Transverse colon (tissue), 4 donors: Measurements from ENCODE around the gene AVPI1.

ENCODE experiments used
- EP300 ChIP-seq: sonication (generic); formaldehyde crosslinking; IDR thresholded peaks from one replicate; pipeline ENCODE4 v1.6.1; 2017; ENCODE audit warnings: antibody characterized with exemption, low read depth
- POLR2A ChIP-seq: fragments of 450-650 bp; IDR thresholded peaks from one replicate; pipeline ENCODE4 v1.6.1; 2016; ENCODE audit warnings: antibody characterized with exemption, mild to moderate bottlenecking, moderate library complexity
- POLR2AphosphoS5 ChIP-seq, 3 donors: sonication (generic); formaldehyde crosslinking; IDR thresholded peaks; one replicate each; pipeline ENCODE4 v1.6.1; 2016; ENCODE audit warnings: antibody characterized with exemption in 3 of 3
- TF ChIP-seq, protein P1 (sequence below), 5 experiments: fragments of 200-600 bp in 3 of 5; fragments of 450-650 bp in 2 of 5; sonication (generic) in 3 of 5; IDR thresholded peaks; 1 replicate in 2 of 5; 2 replicates in 3 of 5; pipeline ENCODE4 v1.5.1; 2016 to 2017; ENCODE audit warnings: antibody characterized with exemption in 5 of 5, inconsistent platforms in 3 of 5, mild to moderate bottlenecking in 2 of 5, moderate library complexity in 1 of 5

DNA sequence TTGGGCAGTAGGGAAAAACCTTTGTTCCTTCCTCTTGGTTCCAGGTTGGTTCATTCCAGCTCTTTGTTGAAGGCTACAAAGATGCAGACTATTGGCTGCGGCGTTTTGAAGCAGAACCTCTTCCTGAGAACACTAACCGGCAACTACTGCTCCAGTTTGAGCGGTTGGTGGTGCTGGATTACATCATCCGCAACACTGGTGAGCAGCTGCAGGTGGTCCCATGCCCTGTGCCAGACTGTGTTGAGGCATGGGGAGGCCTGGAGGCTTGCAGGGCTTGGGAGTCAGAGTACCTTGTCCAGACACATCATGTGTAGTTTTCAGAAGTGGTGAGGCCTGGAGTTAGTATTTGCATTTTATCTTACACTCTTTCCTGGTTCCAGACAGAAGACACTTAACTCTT is 30.3 kb downstream of the AVPI1 start:
- TF ChIP-seq EP300, result no peak
- TF ChIP-seq, protein P1, sequence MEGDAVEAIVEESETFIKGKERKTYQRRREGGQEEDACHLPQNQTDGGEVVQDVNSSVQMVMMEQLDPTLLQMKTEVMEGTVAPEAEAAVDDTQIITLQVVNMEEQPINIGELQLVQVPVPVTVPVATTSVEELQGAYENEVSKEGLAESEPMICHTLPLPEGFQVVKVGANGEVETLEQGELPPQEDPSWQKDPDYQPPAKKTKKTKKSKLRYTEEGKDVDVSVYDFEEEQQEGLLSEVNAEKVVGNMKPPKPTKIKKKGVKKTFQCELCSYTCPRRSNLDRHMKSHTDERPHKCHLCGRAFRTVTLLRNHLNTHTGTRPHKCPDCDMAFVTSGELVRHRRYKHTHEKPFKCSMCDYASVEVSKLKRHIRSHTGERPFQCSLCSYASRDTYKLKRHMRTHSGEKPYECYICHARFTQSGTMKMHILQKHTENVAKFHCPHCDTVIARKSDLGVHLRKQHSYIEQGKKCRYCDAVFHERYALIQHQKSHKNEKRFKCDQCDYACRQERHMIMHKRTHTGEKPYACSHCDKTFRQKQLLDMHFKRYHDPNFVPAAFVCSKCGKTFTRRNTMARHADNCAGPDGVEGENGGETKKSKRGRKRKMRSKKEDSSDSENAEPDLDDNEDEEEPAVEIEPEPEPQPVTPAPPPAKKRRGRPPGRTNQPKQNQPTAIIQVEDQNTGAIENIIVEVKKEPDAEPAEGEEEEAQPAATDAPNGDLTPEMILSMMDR (IDR thresholded peaks at IDR 0.05), result no peak
- TF ChIP-seq POLR2AphosphoS5 (IDR thresholded peaks at IDR 0.05), result no peak
- TF ChIP-seq POLR2A, result no peak
